ENCODE results near the gene TTC28.

- TF ChIP-seq, protein P1, sequence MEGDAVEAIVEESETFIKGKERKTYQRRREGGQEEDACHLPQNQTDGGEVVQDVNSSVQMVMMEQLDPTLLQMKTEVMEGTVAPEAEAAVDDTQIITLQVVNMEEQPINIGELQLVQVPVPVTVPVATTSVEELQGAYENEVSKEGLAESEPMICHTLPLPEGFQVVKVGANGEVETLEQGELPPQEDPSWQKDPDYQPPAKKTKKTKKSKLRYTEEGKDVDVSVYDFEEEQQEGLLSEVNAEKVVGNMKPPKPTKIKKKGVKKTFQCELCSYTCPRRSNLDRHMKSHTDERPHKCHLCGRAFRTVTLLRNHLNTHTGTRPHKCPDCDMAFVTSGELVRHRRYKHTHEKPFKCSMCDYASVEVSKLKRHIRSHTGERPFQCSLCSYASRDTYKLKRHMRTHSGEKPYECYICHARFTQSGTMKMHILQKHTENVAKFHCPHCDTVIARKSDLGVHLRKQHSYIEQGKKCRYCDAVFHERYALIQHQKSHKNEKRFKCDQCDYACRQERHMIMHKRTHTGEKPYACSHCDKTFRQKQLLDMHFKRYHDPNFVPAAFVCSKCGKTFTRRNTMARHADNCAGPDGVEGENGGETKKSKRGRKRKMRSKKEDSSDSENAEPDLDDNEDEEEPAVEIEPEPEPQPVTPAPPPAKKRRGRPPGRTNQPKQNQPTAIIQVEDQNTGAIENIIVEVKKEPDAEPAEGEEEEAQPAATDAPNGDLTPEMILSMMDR (IDR thresholded peaks at IDR 0.05; ENCODE audit: low read depth, low read length): no peak
- TF ChIP-seq MYC (IDR thresholded peaks at IDR 0.05; ENCODE audit: low read depth, low read length): no peak
- TF ChIP-seq POLR2A (IDR thresholded peaks at IDR 0.05; ENCODE audit: extremely low read depth, insufficient read length): no peak
Measured at GRCh38 chr22:28480000-28480715, 199.5 kb downstream of the TTC28 start.

All from NB4 (cell line).